Measurements from ENCODE around the gene PELI1. TPM values are rescaled to one million over a fixed set of nuclear protein-coding genes. Genes with fewer than 3 reads are reported as not detected.

The PELI1 gene
- total and polyA plus RNA-seq, 8 donors = 6.9 to 165 (median 27.5) TPM

DNA sequence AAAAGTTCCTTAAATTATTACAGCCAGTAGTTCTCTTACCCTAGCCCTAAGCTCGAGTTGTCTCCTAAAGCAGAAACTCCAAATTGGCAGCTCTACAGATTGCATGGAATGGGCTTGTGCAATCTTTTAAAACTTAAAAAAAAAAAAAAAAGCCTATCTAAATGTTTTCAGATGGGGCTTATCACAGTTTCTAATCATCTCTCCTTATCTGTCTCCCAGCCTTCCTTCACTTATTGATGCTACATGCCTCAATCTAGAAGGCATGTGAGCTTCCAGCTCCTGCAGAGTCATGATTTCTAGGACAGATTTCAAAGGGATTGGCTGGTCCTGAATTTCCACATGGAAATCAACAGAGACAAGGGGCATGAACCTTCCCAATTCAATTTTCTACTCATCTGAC is 33.1 kb upstream of the PELI1 start:
- 26 to 53% (median 35%) methylated on average over 1 of the region's 1 CpG for WGBS, 5 donors
- H3K9me3 ChIP-seq = no peaks in the 10 kb centered on the region
- intact Hi-C loops (cut with DNase I; ENCODE audit: low total_unique reads) = no loop called here
- TF ChIP-seq CTCF (IDR thresholded peaks at IDR 0.05) (no peak), EP300 (IDR thresholded peaks at IDR 0.05) (no peak), POLR2A (IDR thresholded peaks at IDR 0.05) (no peak), POLR2AphosphoS5 (IDR thresholded peaks at IDR 0.05) (no peak)
- no peaks in the 10 kb centered on the region for H3K27me3 ChIP-seq
- DNase-seq = peak in 1 of 2 donors; percentile 48
- H3K36me3 ChIP-seq = no peaks in the 10 kb centered on the region
- H3K27ac ChIP-seq = no peak overlapping the region
- H3K4me1 ChIP-seq = peaks cover 0 to 7% (median 0%) of the 10 kb centered on the region in 4 donors
- H3K4me3 ChIP-seq = no peak overlapping the region

DNA sequence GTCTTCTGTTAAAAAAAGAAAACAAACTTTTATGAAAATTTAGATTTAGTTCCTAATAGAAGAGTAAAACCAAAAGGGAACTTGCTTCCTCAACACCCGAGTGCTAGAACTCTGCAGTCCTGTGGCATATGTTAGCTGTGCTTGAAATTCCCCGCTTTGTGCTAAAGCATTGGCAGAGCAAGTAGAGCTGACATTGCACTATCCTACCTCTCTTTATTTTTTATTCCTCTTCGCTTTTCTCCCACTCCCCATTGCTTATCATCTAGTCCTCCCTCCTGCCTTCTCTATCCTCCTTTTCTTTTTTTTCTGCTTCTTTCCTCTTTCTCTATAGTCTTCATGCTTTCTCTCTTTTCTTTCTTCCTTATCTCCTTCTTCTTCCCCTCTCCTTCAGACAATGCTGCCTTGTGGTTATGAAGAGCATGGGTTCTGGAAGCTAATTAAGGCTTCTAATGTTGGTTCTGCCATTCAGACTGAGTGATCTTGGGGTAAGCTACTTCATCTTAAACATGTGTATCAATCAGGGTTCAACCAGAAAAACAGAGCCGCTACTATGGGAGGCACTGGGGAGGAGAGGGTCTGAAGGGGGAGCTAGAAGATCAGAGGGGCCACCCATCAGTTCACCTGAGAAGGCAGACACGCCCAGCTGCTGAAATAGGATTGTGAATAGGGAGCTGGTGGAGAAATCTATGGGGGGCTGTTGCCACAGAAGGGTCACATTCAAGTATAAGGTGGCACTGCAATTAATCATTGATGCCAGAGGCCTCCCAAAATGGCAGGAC is 31.4 kb upstream of the PELI1 start:
- H3K4me1 ChIP-seq = peaks cover 0 to 7% (median 0%) of the 10 kb centered on the region in 4 donors
- no peak overlapping the region for H3K4me3 ChIP-seq
- no peaks in the 10 kb centered on the region for H3K9me3 ChIP-seq
- no peak for DNase-seq
- no peak overlapping the region for H3K27ac ChIP-seq
- no peaks in the 10 kb centered on the region for H3K27me3 ChIP-seq
- H3K36me3 ChIP-seq = no peaks in the 10 kb centered on the region
- intact Hi-C loops (cut with DNase I; ENCODE audit: low total_unique reads) = no loop called here
- WGBS, 5 donors = 93 to 97% (median 96%) methylated on average over 5 of the region's 5 CpGs
- TF ChIP-seq CTCF (IDR thresholded peaks at IDR 0.05) (no peak), EP300 (IDR thresholded peaks at IDR 0.05) (no peak), POLR2A (IDR thresholded peaks at IDR 0.05) (no peak), POLR2AphosphoS5 (IDR thresholded peaks at IDR 0.05) (no peak)

DNA sequence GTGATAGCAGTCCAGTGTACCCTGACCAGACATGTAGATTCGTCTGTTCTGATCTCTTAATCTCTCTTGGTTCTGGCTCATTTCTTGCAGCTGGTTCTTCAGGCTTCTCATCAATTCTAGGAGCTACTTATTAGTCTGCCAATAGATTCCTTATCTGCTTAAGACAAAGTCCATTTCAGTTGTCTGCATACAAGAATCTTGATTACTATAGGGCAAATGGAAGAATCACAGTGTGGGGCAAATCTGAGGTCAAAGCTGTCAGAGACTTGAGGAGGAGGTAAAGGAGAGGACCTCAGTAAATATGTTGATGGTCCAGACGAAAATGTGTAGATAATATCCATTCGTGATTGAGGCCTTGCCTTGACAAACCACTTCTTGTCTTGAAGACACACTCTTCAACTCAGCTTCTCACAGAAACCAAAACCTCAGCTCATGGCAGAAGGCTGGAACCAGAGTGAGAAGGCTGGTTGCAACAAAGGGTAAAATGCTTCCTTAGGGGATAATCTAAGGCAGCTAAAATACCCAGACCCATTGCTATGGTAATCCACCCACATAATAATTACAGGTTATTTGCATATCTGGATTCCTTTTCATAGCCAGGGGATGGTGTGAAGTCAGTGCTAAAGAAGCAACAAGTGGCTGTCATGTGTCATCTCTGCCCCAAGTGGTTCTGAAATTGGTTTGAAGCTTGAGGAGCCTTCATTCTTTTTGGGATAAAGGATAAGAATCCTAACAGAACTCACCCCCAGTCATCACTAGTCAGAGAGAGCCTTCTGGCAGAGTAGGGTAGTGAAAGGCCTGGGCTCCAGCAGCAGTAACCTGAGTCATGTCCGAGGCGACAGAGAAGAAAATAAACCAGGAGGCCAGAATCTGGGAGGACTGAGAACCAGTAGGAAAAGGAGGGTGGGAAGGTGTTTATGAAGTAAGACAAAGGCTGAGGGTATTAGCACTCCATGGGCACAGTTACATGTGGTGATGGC is 29.2 kb upstream of the PELI1 start:
- TF ChIP-seq POLR2A (IDR thresholded peaks at IDR 0.05) (no peak), EP300 (IDR thresholded peaks at IDR 0.05) (no peak), POLR2AphosphoS5 (IDR thresholded peaks at IDR 0.05) (no peak)
- Histone ChIP-seq H3K9me3 (no peaks in the 10 kb centered on the region), H3K4me1 (peaks cover 0 to 7% (median 0%) of the 10 kb centered on the region in 4 donors), H3K27me3 (no peaks in the 10 kb centered on the region), H3K27ac (no peak overlapping the region), H3K36me3 (no peaks in the 10 kb centered on the region), H3K4me3 (no peak overlapping the region)
- no peak for DNase-seq
- intact Hi-C loops (cut with DNase I; ENCODE audit: low total_unique reads) = no loop called here
- WGBS, 5 donors = 65 to 85% (median 75%) methylated on average over 5 of the region's 5 CpGs

GRCh38 chr2:64168756-64169155 is 24.5 kb upstream of the PELI1 start:
- no peaks in the 10 kb centered on the region for H3K36me3 ChIP-seq
- no peaks in the 10 kb centered on the region for H3K4me1 ChIP-seq
- H3K4me3 ChIP-seq = no peak overlapping the region
- H3K9me3 ChIP-seq = no peaks in the 10 kb centered on the region
- no peak overlapping the region for H3K27ac ChIP-seq
- 88 to 100% (median 93%) methylated on average over 1 of the region's 1 CpG for whole genome bisulfite sequencing, 5 donors
- intact Hi-C loops (cut with DNase I; ENCODE audit: low total_unique reads) = no loop called here
- TF ChIP-seq EP300 (IDR thresholded peaks at IDR 0.05) (no peak), CTCF (IDR thresholded peaks at IDR 0.05) (no peak), POLR2A (IDR thresholded peaks at IDR 0.05) (no peak), POLR2AphosphoS5 (IDR thresholded peaks at IDR 0.05) (no peak)
- no peaks in the 10 kb centered on the region for H3K27me3 ChIP-seq
- DNase-seq = no peak

All from stomach (tissue), 9 donors.